ENCODE results near the gene PGLYRP3.

DNA sequence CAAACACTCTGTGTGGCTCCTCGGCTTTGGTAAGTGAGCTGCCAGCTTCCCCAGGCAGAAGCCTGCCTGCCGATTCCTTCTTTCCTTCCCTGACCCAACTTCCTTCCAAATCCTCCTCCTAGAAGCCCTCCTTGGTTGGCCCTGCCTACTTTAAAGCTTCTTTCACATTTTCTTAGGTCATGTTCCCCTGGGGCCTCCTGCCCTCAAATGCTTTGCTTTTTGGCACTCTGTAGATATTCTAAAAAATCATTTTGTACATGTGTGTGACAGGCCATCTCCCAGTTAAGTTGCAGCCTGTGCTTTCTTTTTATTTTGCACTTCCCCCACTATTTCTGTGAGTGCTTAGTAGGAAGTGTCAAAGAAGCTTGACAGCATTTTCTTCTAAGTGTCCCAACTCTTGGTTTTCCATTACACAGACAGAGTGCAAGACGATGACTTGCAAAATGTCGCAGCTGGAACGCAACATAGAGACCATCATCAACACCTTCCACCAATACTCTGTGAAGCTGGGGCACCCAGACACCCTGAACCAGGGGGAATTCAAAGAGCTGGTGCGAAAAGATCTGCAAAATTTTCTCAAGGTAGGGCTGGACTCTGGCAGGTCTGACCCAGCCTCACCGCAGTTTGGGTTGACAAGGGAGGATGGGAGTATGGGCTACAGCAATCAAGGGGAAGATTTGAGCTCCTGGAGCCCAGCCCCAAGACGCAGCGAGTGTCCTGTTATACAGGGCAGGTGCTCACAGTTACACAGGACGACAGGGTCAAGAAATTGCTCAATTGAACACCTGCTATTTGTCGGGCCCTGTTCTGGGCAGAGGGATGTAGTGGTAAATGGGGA is 45.3 kb upstream of the PGLYRP3 start, which contains the start of gene S100A9:
- TF ChIP-seq, protein P1, sequence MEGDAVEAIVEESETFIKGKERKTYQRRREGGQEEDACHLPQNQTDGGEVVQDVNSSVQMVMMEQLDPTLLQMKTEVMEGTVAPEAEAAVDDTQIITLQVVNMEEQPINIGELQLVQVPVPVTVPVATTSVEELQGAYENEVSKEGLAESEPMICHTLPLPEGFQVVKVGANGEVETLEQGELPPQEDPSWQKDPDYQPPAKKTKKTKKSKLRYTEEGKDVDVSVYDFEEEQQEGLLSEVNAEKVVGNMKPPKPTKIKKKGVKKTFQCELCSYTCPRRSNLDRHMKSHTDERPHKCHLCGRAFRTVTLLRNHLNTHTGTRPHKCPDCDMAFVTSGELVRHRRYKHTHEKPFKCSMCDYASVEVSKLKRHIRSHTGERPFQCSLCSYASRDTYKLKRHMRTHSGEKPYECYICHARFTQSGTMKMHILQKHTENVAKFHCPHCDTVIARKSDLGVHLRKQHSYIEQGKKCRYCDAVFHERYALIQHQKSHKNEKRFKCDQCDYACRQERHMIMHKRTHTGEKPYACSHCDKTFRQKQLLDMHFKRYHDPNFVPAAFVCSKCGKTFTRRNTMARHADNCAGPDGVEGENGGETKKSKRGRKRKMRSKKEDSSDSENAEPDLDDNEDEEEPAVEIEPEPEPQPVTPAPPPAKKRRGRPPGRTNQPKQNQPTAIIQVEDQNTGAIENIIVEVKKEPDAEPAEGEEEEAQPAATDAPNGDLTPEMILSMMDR (IDR thresholded peaks at IDR 0.05; ENCODE audit: poor library complexity, severe bottlenecking) = no peak
- TF ChIP-seq EP300 (conservative IDR thresholded peaks at IDR 0.05; ENCODE audit: poor library complexity, severe bottlenecking) (no peak), EZH2 (IDR thresholded peaks at IDR 0.05; ENCODE audit: borderline replicate concordance, insufficient read depth, low read length, poor library complexity, severe bottlenecking) (no peak), POLR2AphosphoS5 (IDR thresholded peaks at IDR 0.05) (no peak), RAD21 (conservative IDR thresholded peaks at IDR 0.05) (no peak)
